Measurements from ENCODE around the gene CRAT. TPM values are rescaled to one million over a fixed set of nuclear protein-coding genes. Genes with fewer than 3 reads are reported as not detected.

CRAT gene
- polyA plus RNA-seq, 1 donor (not counting 4 experiments of a cell fraction or from before 2014, with no cell fraction given) = 6.5 TPM

GRCh38 chr9:129054163-129054851 is 56.3 kb downstream of the CRAT start:
- Histone ChIP-seq H3K27me3 (ENCODE audit: control insufficient read depth, extremely low read depth, insufficient read depth, low read length) (no peaks in the 10 kb centered on the region), H3K9me3 (ENCODE audit: control insufficient read depth, low read depth, low read length) (no peaks in the 10 kb centered on the region), H3K4me2 (ENCODE audit: control insufficient read depth, extremely low read depth, insufficient read depth, low read depth, low read length) (no peak overlapping the region), H3K27ac (ENCODE audit: control insufficient read depth, insufficient read depth, low read length) (no peak overlapping the region), H3K36me3 (ENCODE audit: control insufficient read depth in 2 of 2, extremely low read depth in 1 of 2, insufficient read depth in 2 of 2, low read length in 2 of 2) (peaks cover 12 to 13% of the 10 kb centered on the region in 2 experiments), H3K4me1 (ENCODE audit: control insufficient read depth, extremely low read depth, insufficient read depth, low read length) (peaks cover 3% of the 10 kb centered on the region), H3K79me2 (ENCODE audit: control insufficient read depth, insufficient read depth, low read length) (no peaks in the 10 kb centered on the region), H3K9me1 (ENCODE audit: control insufficient read depth, extremely low read depth, insufficient read depth, low read length) (no peaks in the 10 kb centered on the region), H3K4me3 (ENCODE audit: control insufficient read depth in 2 of 3, extremely low read depth in 1 of 3, insufficient read depth in 2 of 3, low read depth in 1 of 3, low read length in 3 of 3) (no peak overlapping the region), H4K20me1 (ENCODE audit: control insufficient read depth, extremely low read depth, insufficient read depth, low read length) (no peaks in the 10 kb centered on the region), H2AFZ (ENCODE audit: control insufficient read depth, low read length) (no peak overlapping the region), H3K9ac (ENCODE audit: control insufficient read depth, extremely low read depth, insufficient read depth, low read length) (no peak overlapping the region)
- DNase-seq (ENCODE audit: low read depth, low spot score) (no peak), FAIRE-seq (peak; percentile 29)
- dilution Hi-C loops (cut with MboI; ENCODE audit: extremely low pct_ligation_motif_present, low sequenced_read_pairs) = no loop called here
- TF ChIP-seq EZH2 (IDR thresholded peaks at IDR 0.05; ENCODE audit: low read length) (no peak), CTCF (optimal IDR thresholded peaks at IDR 0.05 in 1 of 3, IDR thresholded peaks at IDR 0.05 in 1 of 3, conservative IDR thresholded peaks at IDR 0.05 in 1 of 3; ENCODE audit: extremely low read depth in 1 of 3, insufficient read depth in 2 of 3, low read length in 3 of 3) (no peak)

- dilution Hi-C loops (cut with MboI; ENCODE audit: extremely low pct_ligation_motif_present, low sequenced_read_pairs) = no loop called here
- TF ChIP-seq EZH2 (IDR thresholded peaks at IDR 0.05; ENCODE audit: low read length) (no peak), CTCF (optimal IDR thresholded peaks at IDR 0.05 in 1 of 3, IDR thresholded peaks at IDR 0.05 in 1 of 3, conservative IDR thresholded peaks at IDR 0.05 in 1 of 3; ENCODE audit: extremely low read depth in 1 of 3, insufficient read depth in 2 of 3, low read length in 3 of 3) (no peak)
These were observed 57.6 kb downstream of the CRAT start for GRCh38 chr9:129053020-129053419.

More at GRCh38 chr9:129053020-129053419, 57.6 kb downstream of the CRAT start:
- Histone ChIP-seq H3K9me3 (ENCODE audit: control insufficient read depth, low read depth, low read length) (no peaks in the 10 kb centered on the region), H3K79me2 (ENCODE audit: control insufficient read depth, insufficient read depth, low read length) (no peaks in the 10 kb centered on the region), H3K4me2 (ENCODE audit: control insufficient read depth, extremely low read depth, insufficient read depth, low read depth, low read length) (no peak overlapping the region), H3K4me1 (ENCODE audit: control insufficient read depth, extremely low read depth, insufficient read depth, low read length) (peaks cover 3% of the 10 kb centered on the region), H2AFZ (ENCODE audit: control insufficient read depth, low read length) (no peak overlapping the region), H3K27me3 (ENCODE audit: control insufficient read depth, extremely low read depth, insufficient read depth, low read length) (no peaks in the 10 kb centered on the region), H3K9me1 (ENCODE audit: control insufficient read depth, extremely low read depth, insufficient read depth, low read length) (no peaks in the 10 kb centered on the region), H4K20me1 (ENCODE audit: control insufficient read depth, extremely low read depth, insufficient read depth, low read length) (no peaks in the 10 kb centered on the region), H3K4me3 (ENCODE audit: control insufficient read depth in 2 of 3, extremely low read depth in 1 of 3, insufficient read depth in 2 of 3, low read depth in 1 of 3, low read length in 3 of 3) (no peak overlapping the region), H3K36me3 (ENCODE audit: control insufficient read depth in 2 of 2, extremely low read depth in 1 of 2, insufficient read depth in 2 of 2, low read length in 2 of 2) (peaks cover 17 to 19% of the 10 kb centered on the region in 2 experiments), H3K9ac (ENCODE audit: control insufficient read depth, extremely low read depth, insufficient read depth, low read length) (no peak overlapping the region), H3K27ac (ENCODE audit: control insufficient read depth, insufficient read depth, low read length) (no peak overlapping the region)
- DNase-seq (ENCODE audit: low read depth, low spot score) (no peak), FAIRE-seq (no peak)

Data from keratinocyte (primary cell).